SIG-M5 treated with dmso at 0.1 percent for 504 hours (cell line): ENCODE data around the gene DLX3.

Source experiments
- DNase-seq: peaks from one replicate; lab custom pipeline; 2025; ENCODE audit not compliant: unreplicated experiment; lab: John Stamatoyannopoulos, UW

DLX3 gene

GRCh38 chr17:49973271-49973615 is 21.8 kb downstream of the DLX3 start:
- DNase-seq, result no peak

DNA sequence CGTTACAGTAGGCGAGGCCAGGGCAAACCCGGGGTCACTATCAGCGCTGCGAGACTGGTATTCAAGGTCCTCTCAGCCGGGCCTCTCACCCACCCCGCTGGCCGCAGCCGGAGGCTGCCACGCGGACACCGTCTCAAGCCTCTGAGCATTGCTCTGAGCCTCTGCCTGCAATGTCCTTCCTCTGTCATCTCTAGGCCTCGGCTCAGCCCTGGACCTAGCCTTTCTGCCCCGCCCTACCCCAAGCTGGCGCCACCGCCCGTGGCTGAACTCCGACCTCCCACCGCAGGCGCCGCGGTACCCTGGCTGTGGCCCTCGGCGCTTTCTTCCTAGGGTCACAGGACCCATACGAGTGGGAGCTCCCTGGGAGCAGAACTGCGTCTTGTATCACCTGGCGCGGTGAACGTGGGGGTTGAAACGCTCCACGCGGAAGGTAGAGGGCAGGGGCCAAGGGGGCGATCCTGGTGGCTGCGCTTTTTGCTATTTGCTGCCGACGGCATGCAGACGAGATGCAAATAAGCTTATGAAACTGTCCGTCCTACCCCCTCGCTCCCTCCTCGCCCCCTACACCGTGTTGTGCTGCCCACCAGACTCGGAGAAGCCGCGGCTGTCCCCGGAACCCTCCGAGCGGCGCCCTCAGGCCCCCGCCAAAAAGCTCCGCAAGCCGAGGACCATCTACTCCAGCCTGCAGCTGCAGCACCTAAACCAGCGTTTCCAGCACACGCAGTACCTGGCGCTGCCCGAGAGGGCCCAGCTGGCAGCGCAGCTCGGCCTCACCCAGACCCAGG is 22.3 kb downstream of the DLX3 start:
- no peak for DNase-seq

DNA sequence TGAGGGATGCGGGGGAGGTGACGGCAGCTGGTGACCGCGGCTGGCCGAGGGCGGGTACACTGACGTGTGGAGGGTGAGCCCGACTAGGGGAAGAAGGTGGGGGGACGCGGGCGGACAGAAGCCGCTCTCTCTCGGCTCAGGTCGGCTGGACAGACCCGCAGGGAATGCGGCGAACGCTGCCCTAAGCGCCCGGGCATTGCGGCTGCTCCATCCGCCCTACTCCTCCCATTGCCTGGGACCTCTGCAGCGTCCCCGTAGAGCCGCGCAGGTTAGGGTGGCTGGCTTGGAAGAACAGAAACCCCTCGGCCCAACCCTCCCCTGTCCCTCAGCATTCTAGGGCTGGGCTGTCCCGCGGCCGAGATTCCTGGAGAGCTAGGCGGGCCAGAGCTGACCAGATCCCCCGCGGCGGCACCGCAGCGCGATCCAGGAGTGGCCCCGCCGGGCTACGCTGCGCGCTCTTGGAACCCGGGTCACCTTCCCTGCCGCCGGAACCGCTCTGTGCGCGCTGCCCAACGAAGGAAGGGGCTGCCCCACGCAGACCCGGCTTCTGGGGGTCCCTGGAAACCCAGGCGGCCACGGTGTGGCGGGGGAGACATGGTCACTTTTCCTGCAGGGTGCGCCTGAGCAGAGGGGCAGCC is 23.1 kb downstream of the DLX3 start:
- no peak for DNase-seq

DNA sequence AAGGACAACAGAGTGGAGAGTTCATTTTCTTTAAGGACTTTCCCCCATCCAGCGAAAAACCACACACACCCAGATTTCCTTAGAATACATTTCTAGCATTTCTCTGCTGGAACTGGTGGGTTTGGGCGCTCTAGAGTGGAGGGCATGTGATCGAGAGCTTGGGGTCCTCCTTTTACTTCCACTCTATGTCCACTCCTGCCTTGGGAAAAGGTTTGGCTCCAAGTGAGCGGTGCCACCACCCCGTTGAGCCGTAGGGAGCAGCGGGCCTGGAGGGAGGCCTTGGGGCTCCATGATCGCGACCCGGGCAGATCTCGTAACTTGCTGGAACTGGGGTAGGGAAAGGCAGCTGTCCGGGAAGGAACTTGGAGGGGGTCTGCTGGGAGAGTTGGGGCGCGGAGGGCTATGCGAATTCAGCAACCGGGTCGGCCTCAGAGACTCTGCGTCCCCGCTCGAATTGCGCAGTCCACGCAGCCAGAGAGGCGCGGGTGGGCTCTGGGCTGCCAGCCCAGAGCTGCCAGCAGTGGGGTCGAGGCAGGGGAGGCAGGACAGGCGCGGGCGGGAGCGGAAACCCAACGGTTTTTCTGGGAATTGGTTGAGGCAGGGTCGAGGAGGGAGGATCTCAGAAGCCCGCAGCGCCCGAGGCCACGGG is 23.7 kb downstream of the DLX3 start:
- no peak for DNase-seq

- DNase-seq, result no peak
Measured at GRCh38 chr17:49970498-49970897, 24.5 kb downstream of the DLX3 start.

DNA sequence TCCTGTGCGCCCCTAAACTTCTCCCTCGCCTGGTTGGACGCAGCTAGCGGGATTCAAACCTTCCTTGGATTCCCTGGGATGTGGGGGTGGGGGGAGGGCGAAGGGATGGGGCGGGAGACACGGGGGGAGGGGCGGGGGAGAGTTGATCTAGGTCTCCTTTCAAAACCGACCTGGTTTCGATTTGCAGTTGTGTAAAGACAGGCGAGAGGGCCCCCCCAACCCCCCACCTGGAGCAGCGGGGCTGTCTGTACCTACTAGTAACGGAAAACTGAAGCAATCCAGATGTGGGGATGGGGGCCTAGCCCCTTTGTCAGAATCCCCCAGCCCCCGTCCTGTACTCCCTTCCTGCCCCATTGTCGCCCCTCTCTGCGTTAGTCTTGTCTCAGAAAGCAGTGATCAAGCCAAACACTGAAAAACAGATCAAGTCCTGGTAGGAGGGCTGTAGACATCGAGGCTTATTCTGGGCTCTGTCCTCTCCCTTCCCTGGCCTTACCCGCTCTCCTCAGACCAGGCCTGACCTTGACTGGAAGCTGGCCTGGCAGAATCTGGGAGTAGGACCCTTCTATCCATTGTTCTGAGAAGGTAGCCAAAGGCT is 25.1 kb downstream of the DLX3 start:
- no peak for DNase-seq

- no peak for DNase-seq
Measured at GRCh38 chr17:49969134-49969759, 25.8 kb downstream of the DLX3 start, which contains the start of gene DLX4. TSS of gene DLX4 (plus strand) at chr17:49969190. CDS start at chr17:49969469, 279 bp downstream.

DNA sequence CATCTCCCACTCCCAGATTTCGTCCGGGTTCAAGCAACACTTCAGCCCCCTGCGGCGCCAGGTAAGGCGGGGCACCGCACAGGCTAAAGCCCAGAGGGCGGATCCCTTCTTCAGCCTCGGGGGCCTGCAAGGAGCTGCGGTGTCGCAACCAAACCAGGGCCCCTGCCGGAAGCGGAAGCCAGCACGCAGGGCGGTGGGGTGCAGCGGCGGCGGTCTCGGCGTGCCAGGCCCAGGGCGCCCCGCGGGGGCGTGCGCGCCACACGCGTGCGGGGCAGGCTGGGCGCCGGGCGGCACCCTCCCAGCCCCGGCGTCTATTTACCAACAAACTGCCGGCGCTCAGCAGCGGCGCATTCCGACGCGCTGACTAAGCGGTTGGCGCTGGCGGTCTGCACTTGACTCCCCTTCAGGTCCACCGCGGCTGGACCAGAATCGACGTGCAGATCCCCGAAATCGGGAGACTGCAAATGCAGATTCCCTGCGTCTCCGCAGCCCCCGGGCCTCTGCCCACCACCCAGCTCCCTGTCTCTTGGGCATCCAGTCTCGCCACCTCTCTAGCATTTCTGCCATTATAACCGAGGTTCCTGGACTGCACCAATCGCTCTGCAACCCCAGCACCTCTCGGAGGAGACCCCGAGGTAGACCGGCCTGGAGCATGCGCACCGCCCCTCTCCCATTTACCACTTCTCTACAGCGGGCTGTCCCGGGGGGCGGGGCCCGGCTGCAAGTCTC is 26.5 kb downstream of the DLX3 start:
- peak; percentile 85 for DNase-seq

GRCh38 chr17:49967621-49968404 is 27.2 kb downstream of the DLX3 start:
- no peak for DNase-seq

DNA sequence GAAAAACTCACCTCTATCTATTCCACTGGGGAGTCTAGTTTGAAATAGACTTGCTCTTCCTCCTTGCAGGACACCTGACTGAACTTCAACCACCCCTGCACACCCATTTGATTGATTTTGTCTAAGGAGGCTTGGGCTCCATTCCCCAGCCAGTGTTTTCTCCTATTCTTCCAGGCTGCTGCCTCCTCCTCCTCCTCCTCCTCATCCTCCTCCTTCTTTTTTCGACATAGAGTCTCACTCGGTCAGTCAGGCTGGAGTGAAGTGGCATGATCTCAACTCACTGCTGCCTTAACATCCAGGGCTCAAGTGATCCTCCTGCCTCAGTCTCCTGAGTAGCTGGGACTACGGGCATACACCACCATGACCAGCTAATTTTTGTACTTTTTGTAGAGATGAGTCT is 27.8 kb downstream of the DLX3 start:
- DNase-seq, result no peak

- DNase-seq, result no peak
Measured at GRCh38 chr17:49966767-49967166, 28.3 kb downstream of the DLX3 start.

DNA sequence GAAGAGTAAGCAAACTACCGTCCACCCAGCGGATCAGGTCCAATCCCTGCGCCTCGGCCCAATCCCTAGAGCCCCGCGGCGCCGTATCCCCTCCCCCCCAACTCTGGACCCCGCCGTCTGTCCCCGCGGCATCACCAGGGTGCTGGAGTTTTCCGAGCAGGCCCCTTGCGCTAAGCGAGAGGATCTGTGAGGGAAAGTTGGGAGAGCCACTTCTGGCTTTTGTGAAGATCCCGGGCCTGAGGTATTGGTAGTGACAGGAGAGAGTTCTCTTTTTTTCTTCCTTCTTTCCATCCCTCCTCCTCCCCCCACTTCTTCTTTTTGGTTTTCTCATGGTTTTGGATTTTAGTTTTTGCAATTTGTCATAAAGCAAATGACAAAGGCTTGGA is 29.5 kb downstream of the DLX3 start:
- DNase-seq, result peak; percentile 77

GRCh38 chr17:49964769-49965523 is 30.1 kb downstream of the DLX3 start:
- DNase-seq, result no peak

- no peak for DNase-seq
Measured at GRCh38 chr17:49964303-49964768, 30.7 kb downstream of the DLX3 start.

- no peak for DNase-seq
Measured at GRCh38 chr17:49963626-49964302, 31.3 kb downstream of the DLX3 start.

DNA sequence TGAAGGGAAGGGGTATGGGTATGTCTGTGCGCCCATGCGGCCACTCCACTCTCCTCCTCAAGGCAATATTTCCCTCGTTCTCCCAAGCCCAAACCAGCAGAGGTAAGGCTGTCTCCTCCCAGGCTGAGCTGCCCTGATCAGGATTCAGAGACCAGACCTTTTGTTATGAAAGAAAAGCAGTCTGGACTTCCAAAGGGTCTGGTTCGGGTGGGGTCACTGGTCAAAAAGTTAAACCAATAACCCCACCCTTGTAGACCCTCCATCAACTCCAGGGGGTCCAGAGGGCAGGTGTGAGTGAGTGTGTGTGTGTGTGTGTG is 31.8 kb downstream of the DLX3 start:
- no peak for DNase-seq

DNA sequence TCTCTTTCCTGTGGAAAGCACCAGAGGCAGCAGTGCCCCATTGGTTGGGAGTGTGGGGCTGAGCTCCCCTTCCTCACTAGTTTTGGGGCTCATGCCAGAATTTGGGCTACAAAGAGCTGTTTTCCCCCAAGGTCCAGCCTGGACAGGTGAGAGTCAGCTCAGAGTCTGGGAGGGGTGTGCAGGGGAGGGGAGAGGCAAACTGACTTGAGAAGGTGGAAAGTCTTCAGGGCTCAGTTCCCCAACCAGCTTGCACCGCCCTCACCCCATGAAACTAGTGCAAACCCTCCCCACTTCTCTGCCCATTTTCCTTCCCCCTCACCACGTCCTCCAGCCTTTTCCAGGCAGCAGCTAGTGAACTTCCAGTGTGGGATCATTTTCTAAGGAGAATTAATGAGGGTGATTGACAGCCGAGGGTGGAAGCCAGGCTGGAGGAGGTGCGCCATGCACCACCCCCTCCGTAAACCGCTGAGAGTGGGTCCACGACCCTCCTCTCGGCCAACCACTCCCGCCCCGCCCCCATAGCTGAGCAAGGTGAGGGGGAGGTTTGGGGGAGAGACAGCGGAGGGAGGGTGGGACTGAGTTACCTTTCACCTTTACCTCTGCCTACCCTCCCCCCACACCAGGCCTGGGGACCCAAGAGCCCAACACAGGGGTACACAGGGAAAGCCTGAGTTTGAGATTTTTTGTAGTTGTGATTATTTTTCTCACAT is 32.3 kb downstream of the DLX3 start:
- DNase-seq, result no peak
